Measurements from ENCODE around the gene RAB31.

Gene RAB31

DNA sequence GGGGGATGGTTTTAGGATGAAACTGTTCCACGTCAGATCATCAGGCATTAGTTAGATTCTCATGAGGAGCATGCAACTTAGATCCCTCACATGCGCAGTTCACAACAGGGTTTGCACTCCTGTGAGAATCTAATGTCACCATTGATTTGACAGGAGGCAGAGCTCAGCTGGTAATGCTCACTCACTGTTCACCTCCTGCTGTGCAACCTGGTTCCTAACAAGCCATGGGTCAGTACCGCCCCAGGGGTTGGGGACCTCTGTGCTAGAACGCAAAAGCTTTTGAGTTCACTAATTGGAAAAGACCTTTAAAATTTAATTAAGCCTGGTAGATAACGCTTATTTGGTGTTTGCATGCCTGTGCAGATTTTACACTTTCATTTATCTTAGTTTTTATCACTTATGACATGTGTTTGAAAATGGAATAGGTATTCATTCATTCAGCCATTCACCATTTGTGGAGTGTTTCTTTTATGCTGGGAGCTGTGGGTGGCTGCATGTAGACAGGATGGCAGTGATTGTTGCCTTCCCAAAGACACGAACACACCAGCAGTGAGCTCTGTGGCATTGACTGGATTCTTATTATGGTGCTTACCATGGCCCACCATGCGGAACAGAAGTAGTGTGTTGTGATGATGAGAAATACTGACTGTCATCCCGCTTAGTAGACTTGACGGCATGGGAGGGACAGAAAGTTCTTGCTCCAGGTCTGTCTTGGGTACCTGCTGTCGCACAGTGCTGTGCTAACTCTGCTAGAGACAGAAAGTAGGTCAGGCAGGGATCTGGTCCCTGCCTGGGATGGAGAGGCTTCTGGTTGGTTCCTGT lies 6.4 kb downstream of the RAB31 start:
- no peak for DNase-seq

GRCh38 chr18:9715088-9715343 lies 6.9 kb downstream of the RAB31 start:
- no peak for DNase-seq

GRCh38 chr18:9715978-9716774 lies 8.1 kb downstream of the RAB31 start:
- no peak for DNase-seq

- DNase-seq, result no peak
These were observed 8.9 kb downstream of the RAB31 start for GRCh38 chr18:9716780-9717563.

- DNase-seq, result no peak
These were observed 11.4 kb downstream of the RAB31 start for GRCh38 chr18:9719421-9719981.

DNA sequence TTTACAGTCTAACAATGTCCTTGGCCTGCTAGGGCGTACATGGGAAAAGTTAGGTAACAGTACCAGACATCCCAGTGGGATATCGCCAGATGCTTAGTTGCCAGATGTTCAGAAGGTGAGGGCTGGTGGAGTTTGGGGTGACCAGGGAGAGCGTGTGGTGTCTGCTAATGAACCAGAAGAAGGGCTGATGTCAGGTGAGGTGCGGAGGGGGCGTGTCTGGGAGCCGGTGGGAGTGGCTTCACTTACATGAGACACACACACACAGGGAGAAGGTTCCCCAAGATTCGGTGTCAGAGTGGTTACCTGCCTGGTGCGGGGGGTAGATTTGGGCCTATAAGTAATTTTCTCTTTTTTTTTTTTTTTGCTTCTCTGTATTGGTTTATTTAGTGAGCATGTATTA lies 12.2 kb downstream of the RAB31 start:
- no peak for DNase-seq

DNA sequence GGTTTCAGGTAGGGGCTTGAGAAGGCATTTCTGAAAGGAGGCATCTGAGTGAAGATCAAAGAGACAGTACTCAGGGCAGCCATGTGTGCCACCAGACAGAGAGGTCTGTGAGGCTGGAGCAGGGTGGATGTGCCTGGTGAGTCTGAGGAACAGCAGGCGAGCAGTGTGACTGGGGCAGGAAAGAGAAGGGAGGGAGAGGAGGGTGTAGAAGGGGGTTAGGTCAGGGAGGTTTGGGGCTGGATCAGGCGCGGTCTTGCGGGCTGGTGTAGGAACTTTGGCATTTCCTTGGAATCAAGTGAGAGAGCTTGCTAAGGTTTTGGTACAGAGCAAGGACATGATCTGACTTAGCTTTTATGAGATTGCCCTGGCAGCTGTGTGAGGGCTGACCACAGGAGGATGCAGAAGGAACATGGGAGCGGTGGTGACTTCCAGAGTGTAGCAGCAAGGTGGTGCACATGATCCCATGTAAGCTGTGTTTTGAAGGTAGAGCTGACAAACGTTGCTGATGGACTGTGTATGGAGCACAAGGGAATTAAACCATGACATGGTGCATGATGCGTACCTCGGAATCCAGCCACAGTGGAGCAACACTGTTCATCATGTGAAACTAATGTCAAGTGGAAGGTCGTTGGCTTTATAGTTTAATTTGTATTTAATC lies 13.9 kb downstream of the RAB31 start:
- DNase-seq, result no peak

- no peak for DNase-seq
These were observed 14.6 kb downstream of the RAB31 start for GRCh38 chr18:9722691-9723090.

- DNase-seq, result no peak
These were observed 16.9 kb downstream of the RAB31 start for GRCh38 chr18:9724797-9725585.

GRCh38 chr18:9726175-9726574 lies 18.1 kb downstream of the RAB31 start:
- DNase-seq, result no peak

- DNase-seq, result no peak
These were observed 18.8 kb downstream of the RAB31 start for GRCh38 chr18:9726936-9727335.

- DNase-seq, result no peak
These were observed 22.7 kb downstream of the RAB31 start for GRCh38 chr18:9730786-9731185.

DNA sequence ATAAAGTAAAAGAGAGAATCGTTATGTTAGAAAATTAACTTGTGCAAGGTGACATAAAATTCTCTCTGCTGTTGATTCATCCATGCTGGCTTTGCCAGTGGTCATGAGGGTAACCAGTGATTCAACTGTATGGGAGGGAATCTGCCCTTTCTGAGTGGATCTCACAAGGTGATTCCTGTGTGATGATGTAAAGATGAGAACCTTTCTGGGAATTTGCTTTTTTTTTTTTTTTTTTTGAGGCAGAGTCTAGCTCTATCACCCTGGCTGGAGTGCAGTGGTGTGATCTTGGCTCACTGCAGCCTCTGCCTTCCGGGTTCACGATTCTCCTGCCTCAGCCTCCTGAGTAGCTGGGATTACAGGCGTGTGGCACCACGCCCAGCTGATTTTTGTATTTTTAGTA lies 23.3 kb downstream of the RAB31 start:
- DNase-seq, result no peak

DNA sequence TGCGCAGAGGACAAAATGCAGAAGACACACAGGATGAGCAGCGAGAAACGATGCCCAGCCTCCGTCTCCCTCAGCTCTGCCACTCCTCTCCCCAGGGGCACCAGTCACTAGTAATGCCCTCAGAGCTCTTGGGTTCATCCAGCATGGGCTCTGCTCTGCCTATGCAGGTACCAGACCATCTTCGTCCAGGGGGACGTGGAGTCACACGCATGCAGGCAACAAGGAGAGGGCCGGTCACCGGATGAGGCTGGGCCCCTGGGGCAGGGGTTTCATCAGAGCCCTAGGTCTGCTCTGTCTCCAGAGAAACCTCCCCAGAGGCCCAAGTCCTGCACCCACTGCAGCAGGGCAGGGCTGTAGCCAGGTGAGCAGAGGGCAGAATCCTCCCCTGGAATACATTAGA lies 23.9 kb downstream of the RAB31 start:
- DNase-seq, result no peak

DNA sequence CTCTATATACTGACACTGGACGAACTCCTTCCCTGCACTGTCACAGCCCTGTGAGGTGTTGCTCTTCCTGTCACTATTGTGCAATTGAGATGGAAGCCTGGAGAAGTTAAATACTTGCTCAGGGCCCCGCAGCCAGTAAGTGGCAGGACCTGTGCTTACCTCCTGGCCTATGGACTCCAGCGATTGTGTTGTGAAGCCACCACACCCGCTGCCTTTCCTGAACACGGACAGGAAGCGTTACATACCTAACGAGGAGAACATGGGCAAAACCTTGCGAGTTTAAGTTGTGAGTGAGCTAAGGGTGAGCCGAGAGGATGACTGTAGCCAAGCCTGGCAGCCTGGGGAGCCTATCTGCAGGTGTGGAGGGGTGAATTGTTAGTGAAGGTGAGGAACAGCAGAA lies 26.1 kb downstream of the RAB31 start:
- DNase-seq, result no peak

DNA sequence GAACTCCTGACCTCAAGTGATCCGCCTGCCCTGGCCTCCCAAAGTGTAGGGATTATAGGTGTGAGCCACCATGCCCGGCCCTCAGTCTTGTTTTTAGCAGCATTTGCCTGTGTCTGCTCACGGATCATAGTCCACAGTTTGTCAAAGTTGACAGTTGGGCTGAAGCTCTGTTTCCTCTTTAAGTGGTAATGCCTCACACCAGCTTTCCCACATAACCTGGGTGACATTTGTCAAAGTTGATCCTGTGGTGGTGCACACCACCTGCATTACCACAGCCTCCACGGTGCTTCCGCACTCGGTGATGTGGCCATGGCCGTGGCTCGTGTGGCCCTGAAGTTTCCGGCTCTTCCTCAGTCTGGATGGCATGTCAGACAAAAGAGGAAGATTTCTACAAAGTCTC lies 27.1 kb downstream of the RAB31 start:
- DNase-seq, result no peak

GRCh38 chr18:9735879-9736278 lies 27.8 kb downstream of the RAB31 start:
- DNase-seq, result no peak

DNA sequence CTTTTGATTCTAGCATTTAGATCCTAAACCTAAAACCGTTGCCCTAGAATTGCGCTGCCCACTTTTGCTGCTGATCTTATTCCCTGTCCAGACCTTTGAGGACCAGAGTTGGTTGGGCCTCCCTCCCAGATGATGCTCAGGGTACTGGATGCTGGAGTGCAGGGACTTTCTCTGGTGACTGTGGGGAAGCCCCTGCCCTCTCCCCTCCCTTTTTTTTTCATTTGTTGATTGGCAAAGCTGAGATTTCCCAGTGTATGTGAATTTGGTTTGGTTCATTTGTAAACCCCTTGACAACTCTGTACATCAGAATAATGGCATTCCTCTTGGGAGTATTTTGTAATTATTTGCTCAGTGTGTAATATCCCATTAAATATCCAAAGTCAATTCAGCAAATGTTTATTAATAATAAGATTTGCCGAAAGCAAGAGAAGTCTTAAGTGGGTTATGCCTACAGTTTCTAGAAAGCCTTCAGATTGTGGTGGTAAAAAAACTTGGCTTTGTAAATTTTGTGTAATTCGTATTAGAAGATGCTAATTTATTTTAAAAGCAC lies 28.3 kb downstream of the RAB31 start:
- DNase-seq, result no peak

GRCh38 chr18:9737006-9737405 lies 28.9 kb downstream of the RAB31 start:
- no peak for DNase-seq

GRCh38 chr18:9737472-9738121 lies 29.5 kb downstream of the RAB31 start:
- DNase-seq, result no peak

DNA sequence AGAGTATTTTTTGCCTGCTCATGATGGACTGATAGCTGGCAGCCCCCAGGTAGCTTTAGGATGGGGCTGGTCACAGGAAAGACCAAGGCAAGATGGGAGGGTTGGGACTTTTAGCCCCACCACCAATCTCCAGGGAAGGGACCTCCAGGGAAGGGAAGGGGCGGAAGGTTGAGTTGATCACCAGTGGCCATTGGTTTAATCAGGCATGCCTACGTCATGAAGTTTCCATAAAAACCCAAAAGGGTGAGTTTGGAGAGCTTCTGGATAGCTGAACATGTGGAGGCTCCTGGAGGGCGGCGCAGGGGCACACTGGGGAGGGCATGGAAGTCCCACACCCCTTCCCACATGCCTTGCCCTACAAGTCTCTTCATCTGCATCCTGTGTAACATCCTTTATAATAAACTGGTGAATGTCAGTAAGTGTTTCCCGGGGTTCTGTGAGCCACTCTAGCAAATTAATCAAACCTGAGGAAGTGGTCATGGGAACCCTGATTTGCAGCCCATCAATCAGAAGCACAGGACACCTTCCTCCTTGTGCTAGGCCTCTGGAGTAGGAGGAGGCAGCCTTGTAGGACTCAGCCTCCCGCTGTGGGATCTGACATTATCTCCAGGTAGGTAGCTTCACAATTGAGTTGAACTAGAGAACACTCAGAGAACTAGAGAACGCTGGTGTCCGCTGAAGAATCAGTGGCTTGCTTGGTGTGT lies 30.3 kb downstream of the RAB31 start:
- DNase-seq, result no peak
